ENCODE data around the gene CYP26A1.

The CYP26A1 gene

DNA sequence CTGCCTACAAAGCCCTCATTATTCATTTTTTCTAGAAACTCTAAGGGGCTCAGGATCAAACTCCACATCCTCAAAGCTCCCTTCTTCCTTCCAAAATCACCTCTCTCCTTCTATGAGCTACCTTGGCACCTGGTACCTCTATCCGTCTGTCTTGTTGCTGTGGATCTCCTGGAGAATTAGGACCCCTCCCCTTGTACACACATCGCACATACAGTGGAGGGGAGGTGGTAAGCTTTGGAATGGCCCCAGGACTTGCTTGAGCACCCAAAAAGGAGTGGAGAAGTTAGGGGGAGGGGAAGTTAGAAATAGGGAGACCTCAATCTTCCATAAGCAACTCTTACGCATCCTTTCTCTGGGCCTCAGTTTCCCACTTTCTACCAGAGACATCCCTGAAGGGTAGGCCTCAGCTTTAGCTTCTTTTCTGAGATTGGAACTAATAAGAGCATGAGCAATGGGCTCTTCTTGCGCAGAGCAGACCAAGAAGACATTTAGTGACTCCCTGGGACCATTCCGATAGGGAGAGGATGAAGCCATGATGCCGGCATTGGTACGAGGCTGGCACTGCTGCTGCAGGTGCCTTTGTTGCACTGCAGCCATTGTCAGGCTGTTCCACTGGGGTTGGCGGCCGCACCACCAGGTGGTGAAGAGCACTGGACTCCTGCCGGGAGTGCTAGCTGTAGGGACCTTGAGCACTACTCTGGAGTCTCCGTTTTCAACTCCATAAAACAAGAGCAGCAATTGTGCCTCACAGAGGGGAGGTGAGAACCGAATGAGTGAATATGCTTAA is 8.6 kb upstream of the CYP26A1 start:
- no peak for DNase-seq (ENCODE audit: low read depth, low spot score)

DNA sequence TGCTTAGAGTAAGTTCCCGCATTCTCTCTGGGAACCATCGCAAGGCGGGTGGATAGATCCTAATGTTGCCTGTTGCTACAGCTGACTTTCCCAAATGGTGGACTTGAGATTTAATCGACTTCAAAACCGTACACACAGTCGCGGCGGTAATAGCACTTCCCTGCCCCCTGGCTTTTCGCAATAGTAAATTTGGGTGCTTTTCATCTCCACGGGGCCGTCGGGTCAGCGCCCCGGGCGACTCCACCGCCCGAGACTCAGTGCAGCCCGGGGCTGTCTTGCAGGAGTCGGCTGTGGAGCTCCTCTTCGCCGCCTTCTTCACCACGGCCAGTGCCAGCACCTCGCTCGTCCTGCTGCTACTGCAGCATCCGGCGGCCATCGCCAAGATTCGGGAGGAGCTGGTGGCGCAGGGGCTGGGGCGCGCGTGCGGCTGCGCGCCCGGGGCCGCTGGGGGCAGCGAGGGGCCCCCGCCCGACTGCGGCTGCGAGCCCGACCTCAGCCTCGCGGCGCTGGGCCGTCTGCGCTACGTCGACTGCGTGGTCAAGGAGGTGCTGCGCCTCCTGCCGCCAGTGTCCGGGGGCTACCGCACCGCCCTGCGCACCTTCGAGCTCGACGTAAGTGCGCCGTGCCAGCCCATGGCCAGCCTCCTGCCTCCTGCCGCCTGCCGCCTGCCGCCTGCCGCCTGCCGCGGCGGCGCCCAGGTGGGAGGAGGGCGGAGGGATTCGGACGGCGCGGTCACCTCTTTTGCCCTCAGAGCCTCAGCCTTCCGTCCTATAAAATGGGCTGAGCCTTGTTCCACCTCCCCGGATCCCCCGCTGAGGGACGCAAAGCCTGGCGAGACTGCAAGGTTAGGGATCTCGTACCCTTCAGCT is 7.8 kb upstream of the CYP26A1 start:
- no peak for DNase-seq (ENCODE audit: low read depth, low spot score)

DNA sequence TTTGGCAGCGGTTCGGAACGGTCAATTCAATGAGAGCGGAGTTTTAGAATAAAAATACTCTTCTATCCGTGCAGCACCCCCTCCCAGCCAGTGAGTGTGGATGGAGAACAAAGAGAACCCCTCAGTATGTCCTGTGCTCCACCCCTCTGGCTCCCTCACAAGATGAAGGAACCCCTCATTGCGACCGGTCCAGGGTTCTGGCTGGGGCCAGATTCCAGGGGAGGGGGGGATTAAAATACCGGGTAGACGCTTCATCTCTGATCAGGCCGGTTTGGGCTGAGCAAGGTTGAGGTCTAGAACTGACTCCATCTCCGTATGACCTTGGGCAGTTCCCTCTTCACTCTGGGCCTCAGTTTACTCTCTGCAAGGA is 7.2 kb upstream of the CYP26A1 start:
- DNase-seq (ENCODE audit: low read depth, low spot score), result no peak

DNA sequence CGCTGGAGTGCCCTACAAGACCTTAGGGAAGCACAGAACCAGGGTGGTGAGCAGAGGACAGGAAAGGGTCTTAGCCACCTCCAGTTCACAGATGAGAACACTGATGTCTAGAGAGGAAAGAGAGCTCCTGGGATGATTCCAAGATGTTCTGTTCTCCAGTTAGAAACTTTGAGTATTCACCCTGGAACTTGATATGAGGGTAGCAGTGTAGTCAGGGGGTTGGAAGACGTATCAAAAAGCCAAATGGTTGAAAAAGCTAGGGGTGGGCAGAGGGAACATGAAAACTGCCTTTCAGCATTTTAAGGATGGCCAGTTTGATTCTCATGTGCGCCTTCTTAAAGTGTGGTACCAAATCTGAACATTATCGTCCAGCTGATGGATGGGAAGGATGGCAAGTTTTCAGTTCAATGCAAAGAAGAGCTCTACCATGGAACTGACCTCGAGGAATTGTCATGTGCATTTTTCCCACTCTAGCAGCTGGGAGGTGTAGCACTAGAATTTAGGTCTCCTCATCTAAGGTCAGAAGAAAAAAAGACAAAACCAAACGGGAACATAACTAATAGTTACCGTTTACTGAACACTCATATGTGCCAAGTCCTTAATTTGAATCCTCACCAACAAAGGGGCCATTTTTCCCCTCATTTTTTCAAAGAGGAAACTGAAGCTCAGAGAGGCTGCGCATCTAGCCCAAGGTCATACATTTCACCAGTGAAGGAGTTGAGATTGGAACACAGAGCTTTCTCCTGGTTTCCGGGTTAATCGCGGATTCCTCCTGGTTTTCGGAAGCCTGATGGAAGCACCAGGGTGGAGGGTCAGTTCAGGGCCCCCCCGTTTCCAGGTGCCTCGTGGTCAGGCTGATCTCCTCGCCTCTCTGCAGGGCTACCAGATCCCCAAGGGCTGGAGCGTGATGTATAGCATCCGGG is 6.0 kb upstream of the CYP26A1 start:
- DNase-seq (ENCODE audit: low read depth, low spot score), result no peak

DNA sequence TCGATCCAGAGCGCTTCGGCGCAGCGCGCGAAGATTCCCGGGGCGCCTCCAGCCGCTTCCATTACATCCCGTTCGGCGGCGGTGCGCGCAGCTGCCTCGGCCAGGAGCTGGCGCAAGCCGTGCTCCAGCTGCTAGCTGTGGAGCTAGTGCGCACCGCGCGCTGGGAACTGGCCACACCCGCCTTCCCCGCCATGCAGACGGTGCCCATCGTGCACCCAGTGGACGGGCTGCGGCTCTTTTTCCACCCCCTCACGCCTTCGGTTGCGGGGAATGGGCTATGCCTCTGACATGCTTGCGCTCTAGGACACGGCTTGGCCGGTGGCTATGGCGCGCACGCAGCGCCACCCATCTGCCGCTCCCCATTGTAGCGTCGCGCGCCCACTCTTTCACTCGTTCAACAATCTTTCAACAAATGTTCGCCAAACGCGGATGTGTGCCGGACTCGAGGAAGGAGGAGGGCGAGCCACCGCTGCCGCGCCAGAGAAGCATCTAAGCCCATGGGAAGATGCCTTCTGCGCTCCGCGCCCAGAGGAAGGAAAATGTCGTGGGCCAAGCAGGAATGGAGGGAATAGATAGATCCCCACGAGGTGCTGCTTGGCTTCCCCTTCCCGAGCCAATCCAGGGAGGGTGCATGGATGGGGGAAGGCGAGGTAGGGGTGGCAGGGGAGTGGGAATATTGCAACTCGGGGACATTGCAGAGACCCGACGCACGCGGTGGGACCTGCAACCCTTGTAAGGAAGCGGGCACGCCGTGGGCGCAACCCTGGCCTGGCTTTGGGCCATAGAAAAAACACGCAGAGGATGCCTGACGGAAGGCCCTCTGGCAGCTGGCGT is 5.1 kb upstream of the CYP26A1 start:
- DNase-seq (ENCODE audit: low read depth, low spot score), result no peak

DNA sequence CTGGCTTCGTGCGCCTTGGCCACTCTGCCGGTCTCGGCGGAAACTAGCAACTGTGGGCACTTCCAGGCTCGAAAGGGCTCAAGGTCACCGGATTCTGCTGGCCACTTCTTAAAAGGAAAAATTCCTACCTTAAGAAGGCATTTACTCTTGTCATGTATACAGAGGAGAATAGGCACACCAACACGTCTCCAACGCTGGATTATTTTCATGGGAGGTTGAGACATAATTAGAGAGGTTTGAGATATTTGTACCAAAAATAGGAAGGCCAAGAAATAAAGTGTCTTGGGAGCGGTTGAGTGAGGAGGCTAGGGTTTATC is 4.5 kb upstream of the CYP26A1 start:
- no peak for DNase-seq (ENCODE audit: low read depth, low spot score)

DNA sequence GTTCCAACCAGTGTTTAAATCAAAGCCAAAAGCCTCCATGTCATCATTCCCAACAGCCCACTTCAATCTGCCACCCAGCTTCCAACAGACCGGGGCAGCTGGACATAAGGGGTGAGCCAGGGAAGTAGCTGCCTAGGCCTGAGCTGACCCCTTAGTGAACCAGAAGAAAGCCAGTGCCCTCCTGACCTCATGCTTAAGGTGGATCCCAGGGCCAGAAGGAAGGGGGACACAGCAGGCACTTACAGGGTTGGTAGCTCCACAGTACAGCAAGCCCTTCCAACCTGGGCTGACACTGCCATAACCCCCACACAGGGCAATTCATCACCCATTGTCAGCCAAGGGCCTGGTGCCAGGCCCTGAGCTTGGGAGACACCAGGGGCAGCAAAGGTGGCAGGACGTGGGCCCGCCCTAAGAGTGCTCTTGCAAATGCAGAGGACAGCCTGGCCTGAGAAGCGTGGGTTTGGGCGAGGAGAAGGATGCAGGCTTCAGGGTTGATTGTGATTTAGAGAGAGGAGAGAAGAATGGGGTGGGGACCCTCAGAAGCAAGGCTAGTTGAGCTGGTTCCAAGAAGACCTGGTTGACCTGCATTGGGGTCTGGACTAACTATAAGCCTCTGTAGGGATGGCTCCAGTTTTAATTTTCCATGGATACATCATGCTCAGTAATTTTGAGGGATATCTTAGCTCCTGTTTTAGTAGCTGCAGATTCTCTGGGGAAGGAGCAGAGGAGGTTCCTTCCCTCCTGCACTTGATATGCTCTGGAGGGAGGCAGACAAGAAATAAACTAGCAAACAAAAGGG is 3.1 kb upstream of the CYP26A1 start:
- DNase-seq (ENCODE audit: low read depth, low spot score), result no peak

DNA sequence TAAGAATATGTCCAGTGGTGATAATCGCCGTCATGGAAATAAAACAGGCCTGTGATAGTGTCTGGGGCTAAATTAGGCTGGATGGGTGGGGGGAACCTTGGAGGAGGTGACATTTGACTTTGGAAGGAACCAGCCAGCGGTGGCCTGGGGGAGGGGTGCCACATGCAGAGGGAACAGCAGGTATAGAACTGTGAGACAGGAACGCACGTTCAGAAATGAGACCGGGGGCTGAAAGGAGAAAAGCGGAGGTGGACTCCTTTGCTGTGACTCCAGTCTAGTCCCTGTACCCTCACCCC is 2.6 kb upstream of the CYP26A1 start:
- no peak for DNase-seq (ENCODE audit: low read depth, low spot score)

DNA sequence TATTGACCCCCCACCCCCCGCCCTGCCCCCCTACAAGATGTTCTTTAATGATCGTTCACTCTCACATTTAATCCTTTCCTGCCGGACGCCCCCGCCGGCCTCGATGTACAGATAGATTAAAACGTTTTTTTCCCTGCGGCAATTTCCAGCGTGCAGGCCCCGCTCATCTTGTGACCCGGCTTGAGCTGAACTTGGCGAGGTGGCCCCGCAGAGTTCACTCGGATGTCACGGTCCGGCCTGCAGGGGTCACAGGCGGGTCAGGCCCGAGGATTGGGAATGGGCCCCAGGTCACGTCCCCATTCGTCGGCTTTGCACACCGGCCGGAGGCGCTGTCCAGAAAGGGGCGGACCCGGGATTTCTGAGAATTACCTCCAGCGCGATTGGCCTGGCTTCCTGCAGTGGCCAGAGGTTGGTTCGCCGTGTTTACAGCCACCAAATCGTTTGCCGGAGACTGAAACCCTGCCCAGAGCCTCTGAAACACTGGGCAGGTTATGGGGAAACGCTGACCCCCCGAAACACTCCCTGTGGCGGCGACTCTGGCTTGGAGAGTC is 1.9 kb upstream of the CYP26A1 start:
- no peak for DNase-seq (ENCODE audit: low read depth, low spot score)

DNA sequence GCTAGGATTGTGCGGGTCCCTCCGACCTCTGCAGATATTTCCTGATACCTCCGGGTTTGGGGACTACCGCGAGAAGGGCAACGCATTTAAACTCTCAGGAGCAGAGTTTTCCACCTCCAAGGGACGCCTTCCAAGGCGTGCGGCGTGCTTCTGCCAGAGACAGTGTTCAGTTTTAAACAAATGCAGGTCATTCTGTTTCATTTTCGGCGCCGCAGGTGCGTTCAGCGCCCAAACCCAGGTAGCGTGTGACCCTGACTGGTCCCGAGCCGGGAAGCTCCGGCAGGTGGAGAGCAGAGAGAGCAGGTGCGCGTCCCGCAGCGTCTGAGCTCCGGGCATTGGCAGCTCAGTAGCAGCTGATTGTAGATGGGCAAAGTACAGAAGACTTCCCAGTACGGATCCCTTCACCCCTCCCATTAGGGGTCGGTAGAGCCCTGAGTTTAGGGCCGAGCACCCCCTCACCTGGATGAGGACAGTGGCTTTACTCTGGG is 1.4 kb upstream of the CYP26A1 start:
- no peak for DNase-seq (ENCODE audit: low read depth, low spot score)

DNA sequence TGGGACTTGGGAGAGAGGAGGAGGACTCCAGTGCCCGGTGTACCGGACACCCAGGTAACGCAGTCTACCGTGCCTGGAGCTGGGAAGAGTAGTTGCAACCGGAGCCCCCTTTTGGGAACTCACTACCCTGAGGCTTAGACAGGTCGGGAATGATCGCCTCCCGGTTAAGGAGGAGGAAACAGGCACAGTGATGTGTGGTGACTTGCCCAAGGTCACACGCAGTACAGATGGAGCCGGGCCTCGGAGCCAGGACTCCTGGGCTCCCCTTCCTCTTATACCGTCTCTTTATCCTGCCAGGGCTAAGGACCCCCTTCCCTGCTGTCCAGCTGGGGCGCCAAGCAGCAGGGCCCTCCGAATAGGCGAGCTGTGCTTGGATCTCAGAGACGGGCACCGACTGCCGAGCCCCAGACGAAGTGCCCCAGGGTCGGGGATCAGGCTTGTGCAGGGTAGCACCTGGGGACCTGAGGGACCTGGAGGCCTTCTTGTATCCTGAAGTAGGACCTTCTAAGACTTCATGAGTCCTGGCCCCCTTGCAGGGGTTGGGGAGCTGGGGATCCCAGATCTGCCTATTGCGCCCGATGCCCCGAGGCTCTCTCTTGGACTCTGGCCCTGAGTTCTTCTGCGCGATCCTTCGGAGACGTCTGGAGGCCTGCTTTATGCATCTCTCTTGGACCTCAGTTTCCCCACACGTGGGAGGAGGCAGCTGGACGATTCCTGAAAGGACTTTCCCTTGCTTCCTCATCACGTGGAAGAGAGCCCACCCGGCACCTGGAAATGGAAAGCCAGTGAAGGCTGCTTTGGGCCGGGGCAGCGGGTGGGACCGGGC is 767 bp upstream of the CYP26A1 start:
- DNase-seq (ENCODE audit: low read depth, low spot score), result no peak

DNA sequence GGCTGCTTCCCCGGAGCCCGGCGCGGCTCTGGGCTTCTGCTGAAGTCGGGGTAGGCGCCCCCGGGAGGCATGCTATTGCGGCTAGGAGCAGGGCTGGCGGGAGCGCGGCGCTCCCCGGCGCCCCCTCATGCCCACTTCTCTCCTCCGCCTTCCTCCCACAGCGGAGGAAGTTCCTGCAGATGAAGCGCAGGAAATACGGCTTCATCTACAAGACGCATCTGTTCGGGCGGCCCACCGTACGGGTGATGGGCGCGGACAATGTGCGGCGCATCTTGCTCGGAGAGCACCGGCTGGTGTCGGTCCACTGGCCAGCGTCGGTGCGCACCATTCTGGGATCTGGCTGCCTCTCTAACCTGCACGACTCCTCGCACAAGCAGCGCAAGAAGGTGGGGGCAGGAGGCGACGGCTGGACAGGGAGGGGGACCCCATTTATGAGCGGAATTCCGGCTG is 479 bp downstream of the CYP26A1 start:
- no peak for DNase-seq (ENCODE audit: low read depth, low spot score)

DNA sequence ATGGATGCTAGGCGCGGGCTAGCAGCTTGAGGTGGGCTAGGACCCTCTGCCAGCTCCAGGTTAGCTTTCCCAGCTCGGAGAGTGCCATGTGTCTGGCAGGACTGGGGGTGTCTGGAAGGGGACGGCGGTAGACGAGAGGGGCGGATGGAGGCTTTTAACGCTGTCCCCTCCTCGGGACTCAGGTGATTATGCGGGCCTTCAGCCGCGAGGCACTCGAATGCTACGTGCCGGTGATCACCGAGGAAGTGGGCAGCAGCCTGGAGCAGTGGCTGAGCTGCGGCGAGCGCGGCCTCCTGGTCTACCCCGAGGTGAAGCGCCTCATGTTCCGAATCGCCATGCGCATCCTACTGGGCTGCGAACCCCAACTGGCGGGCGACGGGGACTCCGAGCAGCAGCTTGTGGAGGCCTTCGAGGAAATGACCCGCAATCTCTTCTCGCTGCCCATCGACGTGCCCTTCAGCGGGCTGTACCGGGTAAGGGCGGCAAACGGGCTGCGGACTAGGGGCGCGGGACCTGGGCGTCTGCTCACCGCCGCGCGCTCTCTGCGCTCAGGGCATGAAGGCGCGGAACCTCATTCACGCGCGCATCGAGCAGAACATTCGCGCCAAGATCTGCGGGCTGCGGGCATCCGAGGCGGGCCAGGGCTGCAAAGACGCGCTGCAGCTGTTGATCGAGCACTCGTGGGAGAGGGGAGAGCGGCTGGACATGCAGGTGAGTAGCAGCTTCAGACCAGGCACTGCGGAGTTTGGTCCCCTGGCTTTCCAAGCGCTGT is 1.1 kb downstream of the CYP26A1 start:
- DNase-seq (ENCODE audit: low read depth, low spot score), result no peak

DNA sequence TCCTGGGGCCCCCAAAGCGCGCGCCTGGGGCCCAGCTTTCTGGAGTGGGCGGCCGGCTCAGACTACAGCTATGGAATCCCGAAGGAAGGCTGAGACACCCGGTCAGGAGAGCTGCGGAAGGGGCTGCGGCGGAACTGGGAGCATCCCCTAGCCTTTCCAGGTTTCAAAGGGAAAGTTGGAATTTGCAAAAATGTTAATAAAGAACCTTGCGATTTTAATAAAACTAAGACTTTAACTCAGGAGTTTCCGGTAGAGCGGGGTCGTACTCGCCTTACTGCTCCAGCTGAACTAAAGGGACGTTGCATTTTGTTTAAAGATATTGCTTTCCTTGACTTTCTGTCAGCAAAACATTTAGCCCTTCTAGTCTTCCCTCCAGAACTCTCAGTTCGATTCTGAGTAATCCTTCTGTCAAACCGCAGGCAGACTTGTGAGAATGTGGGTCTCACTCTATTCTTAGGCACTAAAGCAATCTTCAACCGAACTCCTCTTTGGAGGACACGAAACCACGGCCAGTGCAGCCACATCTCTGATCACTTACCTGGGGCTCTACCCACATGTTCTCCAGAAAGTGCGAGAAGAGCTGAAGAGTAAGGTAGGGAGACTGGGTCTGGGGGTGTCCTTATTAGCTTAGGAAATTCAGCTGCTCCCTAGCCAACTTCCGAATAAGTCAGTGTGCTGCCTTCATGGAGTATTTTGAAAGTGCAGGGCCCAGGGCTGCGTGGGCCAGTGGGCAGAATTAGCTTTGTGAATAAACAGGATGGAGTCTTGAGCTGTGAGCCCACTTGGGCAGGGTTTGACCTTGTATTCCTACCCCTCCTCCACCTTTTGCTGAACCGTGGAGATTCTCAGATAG is 1.9 kb downstream of the CYP26A1 start:
- no peak for DNase-seq (ENCODE audit: low read depth, low spot score)

DNA sequence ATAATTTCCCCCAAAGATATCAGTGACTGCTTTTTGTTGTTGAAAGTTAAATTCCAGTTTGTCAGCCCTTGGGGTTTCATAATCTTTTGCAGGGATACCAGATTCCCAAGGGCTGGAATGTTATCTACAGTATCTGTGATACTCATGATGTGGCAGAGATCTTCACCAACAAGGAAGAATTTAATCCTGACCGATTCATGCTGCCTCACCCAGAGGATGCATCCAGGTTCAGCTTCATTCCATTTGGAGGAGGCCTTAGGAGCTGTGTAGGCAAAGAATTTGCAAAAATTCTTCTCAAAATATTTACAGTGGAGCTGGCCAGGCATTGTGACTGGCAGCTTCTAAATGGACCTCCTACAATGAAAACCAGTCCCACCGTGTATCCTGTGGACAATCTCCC is 3.2 kb downstream of the CYP26A1 start:
- no peak for DNase-seq (ENCODE audit: low read depth, low spot score)

DNA sequence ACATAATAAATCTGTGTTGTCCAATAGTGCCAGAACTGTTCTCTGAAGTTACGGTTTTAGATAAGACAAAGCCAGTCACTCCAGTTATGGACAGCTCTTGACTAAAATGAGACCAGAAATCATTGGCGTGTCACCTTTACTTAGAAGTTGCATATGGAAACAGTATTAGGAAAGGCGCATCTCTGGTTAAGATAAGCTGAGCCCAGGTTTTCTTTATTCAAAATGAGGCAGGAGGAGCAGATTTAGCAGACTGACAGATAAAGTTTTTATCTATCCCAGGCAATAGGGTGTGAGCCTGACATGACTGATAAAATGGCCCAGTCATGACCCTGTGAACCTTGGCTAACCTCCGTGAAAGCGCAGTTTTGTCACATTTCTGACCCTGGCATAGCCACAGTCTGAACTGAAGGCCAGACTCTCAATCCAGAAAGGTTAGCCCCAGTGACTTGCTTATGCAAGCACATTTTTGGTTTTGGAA is 4.2 kb downstream of the CYP26A1 start:
- no peak for DNase-seq (ENCODE audit: low read depth, low spot score)

DNA sequence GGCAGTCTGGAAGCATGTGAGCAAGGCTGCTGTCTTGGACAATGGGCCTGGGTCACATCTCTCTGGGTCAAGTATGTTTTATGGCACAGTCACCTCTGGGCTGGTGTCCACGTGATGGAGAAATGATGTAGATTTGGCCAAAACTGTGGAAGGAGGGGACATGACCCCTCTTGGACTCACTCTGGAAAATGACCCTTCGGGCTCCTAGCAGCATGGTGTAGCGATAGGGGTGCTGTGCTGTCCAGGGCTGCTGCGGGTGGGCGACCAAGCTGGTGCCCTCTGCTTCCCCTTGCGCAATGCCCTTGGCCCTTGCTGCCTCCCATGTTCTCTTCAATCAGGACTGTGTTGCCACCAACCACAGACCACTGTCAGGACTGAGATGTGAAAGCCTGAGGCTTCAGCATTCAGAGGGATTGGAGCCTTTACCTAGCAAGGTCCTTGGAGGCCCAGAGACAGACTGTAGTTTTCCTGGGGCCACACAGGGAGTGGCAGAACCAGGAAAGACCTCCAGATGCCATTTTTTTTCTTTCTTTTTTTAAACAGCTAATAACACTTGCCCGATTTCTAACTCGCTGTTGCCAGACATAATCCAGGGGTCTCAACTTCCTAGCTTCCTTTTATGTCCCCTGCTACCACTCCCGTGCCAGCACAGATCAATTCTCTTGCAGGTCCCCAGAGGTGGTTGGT is 6.1 kb downstream of the CYP26A1 start:
- DNase-seq (ENCODE audit: low read depth, low spot score), result no peak

Measured in activated naive CD8-positive, alpha-beta T cell treated with anti-CD3 and anti-CD28 coated beads, Interleukin-2, amount 50 U/mL, for 16 hours (primary cell).